ENCODE data around the gene VAMP8.

VAMP8 gene

GRCh38 chr2:85578243-85579180, 1.1 kb downstream of the VAMP8 start:
- TF ChIP-seq SIN3A (IDR thresholded peaks at IDR 0.05; ENCODE audit: borderline replicate concordance, insufficient read depth, low read length) (no peak), FOXP2 (optimal IDR thresholded peaks at IDR 0.05; ENCODE audit: borderline replicate concordance, extremely low read depth, extremely low read length, insufficient read depth) (no peak)

- no peak for TF ChIP-seq TAF1 (IDR thresholded peaks at IDR 0.05; ENCODE audit: borderline replicate concordance, insufficient read depth, low read length)
- no peak for TF ChIP-seq SIN3A (IDR thresholded peaks at IDR 0.05; ENCODE audit: borderline replicate concordance, insufficient read depth, low read length)
- TF ChIP-seq REST (IDR thresholded peaks at IDR 0.05; ENCODE audit: insufficient read depth in 1 of 2, low read depth in 2 of 2, low read length in 2 of 2): no peak
- no peak for TF ChIP-seq POLR2AphosphoS5 (IDR thresholded peaks at IDR 0.05; ENCODE audit: low read depth, low read length)
- TF ChIP-seq FOXP2 (optimal IDR thresholded peaks at IDR 0.05; ENCODE audit: borderline replicate concordance, extremely low read depth, extremely low read length, insufficient read depth): no peak
Observed at GRCh38 chr2:85579266-85579935, 2.0 kb downstream of the VAMP8 start.

- TF ChIP-seq SIN3A (IDR thresholded peaks at IDR 0.05; ENCODE audit: borderline replicate concordance, insufficient read depth, low read length) (no peak), TAF1 (IDR thresholded peaks at IDR 0.05; ENCODE audit: borderline replicate concordance, insufficient read depth, low read length) (no peak), FOXP2 (optimal IDR thresholded peaks at IDR 0.05; ENCODE audit: borderline replicate concordance, extremely low read depth, extremely low read length, insufficient read depth) (no peak), POLR2AphosphoS5 (IDR thresholded peaks at IDR 0.05; ENCODE audit: low read depth, low read length) (no peak), REST (IDR thresholded peaks at IDR 0.05; ENCODE audit: insufficient read depth in 1 of 2, low read depth in 2 of 2, low read length in 2 of 2) (no peak)
Observed at GRCh38 chr2:85580206-85580605, 2.8 kb downstream of the VAMP8 start.

GRCh38 chr2:85582492-85582891, 5.1 kb downstream of the VAMP8 start:
- TF ChIP-seq REST (IDR thresholded peaks at IDR 0.05; ENCODE audit: insufficient read depth in 1 of 2, low read depth in 2 of 2, low read length in 2 of 2) (no peak), SIN3A (IDR thresholded peaks at IDR 0.05; ENCODE audit: borderline replicate concordance, insufficient read depth, low read length) (no peak), POLR2AphosphoS5 (IDR thresholded peaks at IDR 0.05; ENCODE audit: low read depth, low read length) (no peak), FOXP2 (optimal IDR thresholded peaks at IDR 0.05; ENCODE audit: borderline replicate concordance, extremely low read depth, extremely low read length, insufficient read depth) (no peak), TAF1 (IDR thresholded peaks at IDR 0.05; ENCODE audit: borderline replicate concordance, insufficient read depth, low read length) (no peak)

GRCh38 chr2:85583667-85584353, 6.4 kb downstream of the VAMP8 start:
- no peak for TF ChIP-seq TAF1 (IDR thresholded peaks at IDR 0.05; ENCODE audit: borderline replicate concordance, insufficient read depth, low read length)
- no peak for TF ChIP-seq POLR2AphosphoS5 (IDR thresholded peaks at IDR 0.05; ENCODE audit: low read depth, low read length)
- TF ChIP-seq FOXP2 (optimal IDR thresholded peaks at IDR 0.05; ENCODE audit: borderline replicate concordance, extremely low read depth, extremely low read length, insufficient read depth): no peak
- TF ChIP-seq SIN3A (IDR thresholded peaks at IDR 0.05; ENCODE audit: borderline replicate concordance, insufficient read depth, low read length): no peak
- TF ChIP-seq REST (IDR thresholded peaks at IDR 0.05; ENCODE audit: insufficient read depth in 1 of 2, low read depth in 2 of 2, low read length in 2 of 2): no peak

Data from PFSK-1 (cell line).